B cell (primary cell): Measurements from ENCODE around the gene TRIM54. TPM values are rescaled to one million over a fixed set of nuclear protein-coding genes. Genes with fewer than 3 reads are reported as not detected.
A peak's percentile ranks its signal among the peaks of the same experiment; 100 is the strongest.

Experiments used
- ATAC-seq: fragments of 200-7000 bp; cut with Tn5 transposase; one replicate; pipeline ENCODE4 v1.10.0; 2021; ENCODE audit warnings: low read depth, mild to moderate bottlenecking, moderate number of reproducible peaks, moderate library complexity
- CTCF ChIA-PET: fragments of 350-600 bp; sonication (Branson Sonifier 250); formaldehyde crosslinking; loops from one replicate; lab custom pipeline; 2021; ENCODE audit warnings: antibody characterized with exemption, inconsistent platforms; lab: Charles Lee
- POLR2A ChIA-PET: fragments of 350-600 bp; sonication (Branson Sonifier 250); formaldehyde crosslinking; loops from one replicate; lab custom pipeline; 2021; ENCODE audit warnings: antibody characterized with exemption; lab: Charles Lee
- DNase-seq: peaks from one replicate; pipeline ENCODE4 v3.0.0; 2013
- H2AFZ ChIP-seq: 2 replicates; pipeline ENCODE4 v1.6.1; 2012; ENCODE audit warnings: mild to moderate bottlenecking, low read depth, low read length; ENCODE audit not compliant: insufficient read depth, poor library complexity, severe bottlenecking
- H3K27ac ChIP-seq, 2 donors: 1 replicate in 1 of 2; 2 replicates in 1 of 2; pipeline ENCODE4 v1.5.1; 2012 to 2013; ENCODE audit warnings: low read length in 2 of 2, mild to moderate bottlenecking in 2 of 2, moderate library complexity in 1 of 2
- H3K27me3 ChIP-seq, 4 experiments: fragments of 200-600 bp in 1 of 4; sonication (generic) in 1 of 4; replicated peaks in 1 of 4; 1 replicate in 2 of 4; 2 replicates in 2 of 4; pipeline versions ENCODE4 v1.6.1 to v1.7.0; 2013 to 2016; ENCODE audit warnings: low read length in 3 of 4, mild to moderate bottlenecking in 2 of 4, mixed read lengths in 1 of 4, moderate library complexity in 1 of 4; ENCODE audit not compliant: insufficient read depth in 4 of 4, control insufficient read depth in 3 of 4; ENCODE audit errors: control extremely low read depth in 1 of 4
- H3K36me3 ChIP-seq, 2 experiments: replicated peaks in 1 of 2; 1 replicate in 1 of 2; 2 replicates in 1 of 2; pipeline versions ENCODE4 v1.6.1 to v1.7.1; 2013; ENCODE audit warnings: low read length in 1 of 2; ENCODE audit not compliant: insufficient read depth in 2 of 2, control insufficient read depth in 1 of 2; ENCODE audit errors: control extremely low read depth in 1 of 2, extremely low read depth in 1 of 2
- H3K4me1 ChIP-seq, 2 donors: fragments of 200-600 bp in 1 of 2; sonication (generic) in 1 of 2; 1 replicate in 1 of 2; 2 replicates in 1 of 2; pipeline versions ENCODE4 v1.5.1 to v1.6.1; 2013 to 2017; ENCODE audit warnings: low read length in 2 of 2; ENCODE audit not compliant: control insufficient read depth in 2 of 2, insufficient read depth in 2 of 2
- H3K4me2 ChIP-seq: replicated peaks from 2 replicates; pipeline ENCODE3; 2012; ENCODE audit warnings: mild to moderate bottlenecking, low read depth, low read length; ENCODE audit not compliant: poor library complexity, severe bottlenecking
- H3K4me3 ChIP-seq, 5 experiments: fragments of 200-600 bp in 1 of 5; sonication (generic) in 1 of 5; 1 replicate in 3 of 5; 2 replicates in 2 of 5; pipeline versions ENCODE4 v1.5.1 to v1.7.0; 2011 to 2016; ENCODE audit warnings: low read length in 4 of 5, mild to moderate bottlenecking in 4 of 5, low read depth in 2 of 5, control low read depth in 1 of 5, moderate library complexity in 1 of 5; ENCODE audit not compliant: insufficient read depth in 1 of 5; ENCODE audit errors: control extremely low read depth in 1 of 5, extremely low read depth in 1 of 5
- H3K79me2 ChIP-seq: fragments of 200-600 bp; sonication (generic); one replicate; pipeline ENCODE4 v1.6.0; 2016; ENCODE audit warnings: low read length; ENCODE audit not compliant: control insufficient read depth, insufficient read depth
- H3K9ac ChIP-seq: fragments of 200-600 bp; sonication (generic); 2 replicates; pipeline ENCODE4 v1.6.1; 2017; ENCODE audit warnings: mild to moderate bottlenecking, low read length, moderate library complexity
- H3K9me3 ChIP-seq, 3 donors: one replicate each; pipeline versions ENCODE4 v1.6.1 to v1.7.1; 2013; ENCODE audit warnings: low read length in 2 of 3; ENCODE audit not compliant: control insufficient read depth in 2 of 3, insufficient read depth in 1 of 3; ENCODE audit errors: control extremely low read depth in 1 of 3
- H4K20me1 ChIP-seq: 2 replicates; pipeline ENCODE4 v1.6.0; 2012; ENCODE audit warnings: mild to moderate bottlenecking, low read length; ENCODE audit not compliant: insufficient read depth, control insufficient read depth, poor library complexity, severe bottlenecking
- H3K27ac Mint-ChIP-seq: one replicate; pipeline ENCODE4 v1.8.0; 2021; ENCODE audit warnings: mixed read lengths
- H3K27me3 Mint-ChIP-seq: one replicate; pipeline ENCODE4 v1.8.0; 2021; ENCODE audit warnings: mixed read lengths
- H3K4me1 Mint-ChIP-seq: one replicate; pipeline ENCODE4 v1.8.0; 2021; ENCODE audit warnings: mixed read lengths
- H3K4me3 Mint-ChIP-seq: one replicate; pipeline ENCODE4 v1.8.0; 2021; ENCODE audit warnings: mixed read lengths
- H3K9me3 Mint-ChIP-seq: one replicate; pipeline ENCODE4 v1.8.0; 2022; ENCODE audit warnings: mixed read lengths; ENCODE audit not compliant: insufficient read depth
- EZH2 ChIP-seq: IDR thresholded peaks from 2 replicates; pipeline ENCODE4 v1.6.1; 2012; ENCODE audit warnings: borderline replicate concordance, low read depth, mild to moderate bottlenecking, moderate library complexity, low read length; ENCODE audit not compliant: insufficient read depth, poor library complexity, severe bottlenecking
- WGBS: methylation state at CpG from one replicate; pipeline ENCODE4 v1.1.5; 2013; ENCODE audit warnings: missing lambda C conversion rate; ENCODE audit not compliant: insufficient coverage; 5-methylcytosine and 5-hydroxymethylcytosine counted together
- intact Hi-C: fragments of 100-400 bp; cut with micrococcal nuclease; formaldehyde crosslinking; loops from one replicate; pipeline ENCODE4 v1.10.0; 2022
- polyA plus RNA-seq: library from polyadenylated mRNA; depleted of rRNA; stranded (reverse); fragments of >200 nt; gene quantifications from 2 replicates; pipeline ENCODE4 v1.2.3, GENCODE V29; 2012
- total RNA-seq, 2 donors: library from RNA; stranded (reverse); fragments of 120-200 nt in 1 of 2; gene quantifications; 1 replicate in 1 of 2; 2 replicates in 1 of 2; pipeline versions ENCODE4 v1.2.3 to v1.2.4, GENCODE V29; 2013 to 2022
- TF ChIP-seq, protein P1 (sequence below): fragments of 200-600 bp; IDR thresholded peaks from one replicate; pipeline ENCODE4 v1.8.0; 2022; ENCODE audit warnings: antibody characterized with exemption, mild to moderate bottlenecking

Gene TRIM54
- total and polyA plus RNA-seq, 2 donors (not counting 1 experiment from before 2014, with no cell fraction given): not detected

DNA sequence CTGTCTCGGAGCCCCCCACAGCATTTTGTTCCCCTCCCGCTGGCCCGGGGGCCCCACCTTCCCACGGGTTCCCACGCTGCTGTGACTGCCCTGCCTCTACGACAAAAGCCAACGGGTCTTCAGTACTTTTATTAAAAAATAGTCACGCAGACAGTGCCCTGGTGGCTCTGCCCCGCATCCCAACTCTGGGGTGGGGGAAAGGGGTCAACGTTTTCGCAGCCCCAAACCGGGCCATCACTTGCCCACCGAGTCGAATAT lies 25.0 kb downstream of the TRIM54 start:
- 22% methylated on average over 14 of the region's 14 CpGs for WGBS
- Histone ChIP-seq H3K4me3 (no peak overlapping the region), H3K9me3 (peaks cover 0 to 7% (median 0%) of the 10 kb centered on the region in 3 donors), H3K4me1 (peaks cover 14 to 22% of the 10 kb centered on the region in 2 donors), H3K79me2 (no peaks in the 10 kb centered on the region), H3K27ac (no peak overlapping the region), H2AFZ (no peak overlapping the region), H3K4me2 (peak overlapping the region; percentile 71), H3K9ac (peak overlapping the region; percentile 28), H4K20me1 (no peaks in the 10 kb centered on the region), H3K27me3 (peaks cover 0 to 29% (median 9%) of the 10 kb centered on the region in 4 experiments), H3K36me3 (peaks cover 4 to 9% of the 10 kb centered on the region in 2 experiments)
- ATAC-seq (no peak), DNase-seq (no peak)
- Mint-ChIP-seq H3K27me3 (peaks cover 21% of the 10 kb centered on the region), H3K9me3 (no peaks in the 10 kb centered on the region), H3K4me3 (no peak overlapping the region), H3K4me1 (peaks cover 11% of the 10 kb centered on the region), H3K27ac (no peak overlapping the region)
- POLR2A ChIA-PET: no interaction called here
- intact Hi-C loops: no loop called here
- TF ChIP-seq, protein P1, sequence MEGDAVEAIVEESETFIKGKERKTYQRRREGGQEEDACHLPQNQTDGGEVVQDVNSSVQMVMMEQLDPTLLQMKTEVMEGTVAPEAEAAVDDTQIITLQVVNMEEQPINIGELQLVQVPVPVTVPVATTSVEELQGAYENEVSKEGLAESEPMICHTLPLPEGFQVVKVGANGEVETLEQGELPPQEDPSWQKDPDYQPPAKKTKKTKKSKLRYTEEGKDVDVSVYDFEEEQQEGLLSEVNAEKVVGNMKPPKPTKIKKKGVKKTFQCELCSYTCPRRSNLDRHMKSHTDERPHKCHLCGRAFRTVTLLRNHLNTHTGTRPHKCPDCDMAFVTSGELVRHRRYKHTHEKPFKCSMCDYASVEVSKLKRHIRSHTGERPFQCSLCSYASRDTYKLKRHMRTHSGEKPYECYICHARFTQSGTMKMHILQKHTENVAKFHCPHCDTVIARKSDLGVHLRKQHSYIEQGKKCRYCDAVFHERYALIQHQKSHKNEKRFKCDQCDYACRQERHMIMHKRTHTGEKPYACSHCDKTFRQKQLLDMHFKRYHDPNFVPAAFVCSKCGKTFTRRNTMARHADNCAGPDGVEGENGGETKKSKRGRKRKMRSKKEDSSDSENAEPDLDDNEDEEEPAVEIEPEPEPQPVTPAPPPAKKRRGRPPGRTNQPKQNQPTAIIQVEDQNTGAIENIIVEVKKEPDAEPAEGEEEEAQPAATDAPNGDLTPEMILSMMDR: no peak
- no peak for TF ChIP-seq EZH2
- CTCF ChIA-PET: no interaction called here

- POLR2A ChIA-PET: no interaction called here
- H3K4me3 Mint-ChIP-seq: no peak overlapping the region
- CTCF ChIA-PET: no interaction called here
- no peak overlapping the region for H2AFZ ChIP-seq
- H3K9me3 Mint-ChIP-seq: no peaks in the 10 kb centered on the region
- no peak overlapping the region for H3K4me3 ChIP-seq
- peaks cover 0 to 29% (median 9%) of the 10 kb centered on the region in 4 experiments for H3K27me3 ChIP-seq
- intact Hi-C loops: no loop called here
- TF ChIP-seq, protein P1: no peak
- TF ChIP-seq EZH2: no peak
- peak overlapping the region; percentile 71 for H3K4me2 ChIP-seq
- peaks cover 0 to 7% (median 0%) of the 10 kb centered on the region in 3 donors for H3K9me3 ChIP-seq
- 47% methylated on average over 75 of the region's 75 CpGs for WGBS
- H3K27me3 Mint-ChIP-seq: peaks cover 21% of the 10 kb centered on the region
- no peak overlapping the region for H3K9ac ChIP-seq
- no peak overlapping the region for H3K27ac Mint-ChIP-seq
- DNase-seq: no peak
- no peaks in the 10 kb centered on the region for H3K79me2 ChIP-seq
- peaks cover 14 to 21% of the 10 kb centered on the region in 2 donors for H3K4me1 ChIP-seq
- no peak for ATAC-seq
- peaks cover 4 to 9% of the 10 kb centered on the region in 2 experiments for H3K36me3 ChIP-seq
- H4K20me1 ChIP-seq: no peaks in the 10 kb centered on the region
- no peak overlapping the region for H3K27ac ChIP-seq
- peaks cover 10% of the 10 kb centered on the region for H3K4me1 Mint-ChIP-seq
These were observed 25.5 kb downstream of the TRIM54 start for GRCh38 chr2:27307545-27308358.
